ENCODE results near the gene CAPN10. TPM values are rescaled to one million over a fixed set of nuclear protein-coding genes. Genes with fewer than 3 reads are reported as not detected.

CAPN10 gene
- total and polyA plus RNA-seq, 3 experiments from 2014 or later: 19.5 to 40.5 (median 36.1) TPM

DNA sequence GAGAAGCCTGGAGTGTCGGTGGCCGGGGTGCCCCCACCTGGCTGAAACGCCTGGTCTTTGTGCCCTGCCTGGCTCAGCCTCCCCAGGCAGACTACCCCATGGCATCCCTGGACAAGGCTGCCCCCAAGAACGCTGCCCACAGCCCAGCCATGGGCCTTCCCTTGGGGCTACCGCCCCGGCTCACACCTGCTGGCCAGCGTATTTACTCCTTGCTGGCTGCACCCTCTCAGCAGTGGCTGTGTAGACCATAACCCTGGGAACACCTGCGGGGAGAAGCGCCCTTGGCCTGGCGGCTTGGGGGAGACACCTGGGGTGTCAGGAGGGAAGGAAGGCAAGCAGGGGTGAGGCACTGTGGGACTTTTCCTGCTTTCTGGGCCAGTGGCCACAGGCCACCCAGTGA is 17.3 kb downstream of the CAPN10 start:
- Histone ChIP-seq H3K4me1 (ENCODE audit: insufficient read depth, low read length) (no peaks in the 10 kb centered on the region), H3K27me3 (ENCODE audit: insufficient read depth, low read length, poor library complexity, severe bottlenecking) (no peaks in the 10 kb centered on the region), H3K36me3 (ENCODE audit: insufficient read depth, low read length) (no peaks in the 10 kb centered on the region), H3K27ac (ENCODE audit: low read depth, low read length) (no peak overlapping the region), H3K4me3 (ENCODE audit: low read length) (no peak overlapping the region), H3K9me3 (ENCODE audit: low read length) (no peaks in the 10 kb centered on the region)
- Mint-ChIP-seq H3K27me3 (no peaks in the 10 kb centered on the region), H3K36me3 (peaks cover 0 to 30% (median 0%) of the 10 kb centered on the region in 3 donors), H3K9me3 (no peaks in the 10 kb centered on the region), H3K27ac (peak overlapping the region in 1 of 8 donors; percentile 43), H3K4me1 (no peaks in the 10 kb centered on the region), H3K4me3 (no peak overlapping the region)
- ChIA-PET POLR2A (no interaction called here), CTCF (interaction anchor here (1.2 kb wide), 1 partner anchor 90 kb away, joined by 3 read pairs; no protein-coding TSS in a partner anchor)
- DNase-seq: peak in 1 of 5 donors; percentile 45

GRCh38 chr2:240604291-240604938 is 17.9 kb downstream of the CAPN10 start:
- Mint-ChIP-seq H3K4me3 (no peak overlapping the region), H3K27me3 (no peaks in the 10 kb centered on the region), H3K9me3 (no peaks in the 10 kb centered on the region), H3K36me3 (peaks cover 0 to 24% (median 2%) of the 10 kb centered on the region in 3 donors), H3K27ac (peak overlapping the region in 5 of 8 donors; percentile 33 to 83 (median 51)), H3K4me1 (no peaks in the 10 kb centered on the region)
- H3K27me3 ChIP-seq (ENCODE audit: insufficient read depth, low read length, poor library complexity, severe bottlenecking): no peaks in the 10 kb centered on the region
- no peaks in the 10 kb centered on the region for H3K9me3 ChIP-seq (ENCODE audit: low read length)
- POLR2A ChIA-PET: no interaction called here
- H3K36me3 ChIP-seq (ENCODE audit: insufficient read depth, low read length): no peaks in the 10 kb centered on the region
- peak in 1 of 5 donors; percentile 39 for DNase-seq
- H3K27ac ChIP-seq (ENCODE audit: low read depth, low read length): no peak overlapping the region
- H3K4me3 ChIP-seq (ENCODE audit: low read length): no peak overlapping the region
- no peaks in the 10 kb centered on the region for H3K4me1 ChIP-seq (ENCODE audit: insufficient read depth, low read length)
- CTCF ChIA-PET: no interaction called here

- no peaks in the 10 kb centered on the region for H3K4me1 ChIP-seq (ENCODE audit: insufficient read depth, low read length)
- H3K36me3 Mint-ChIP-seq: peaks cover 0 to 17% (median 2%) of the 10 kb centered on the region in 3 donors
- ChIA-PET POLR2A (no interaction called here), CTCF (no interaction called here)
- H3K27me3 ChIP-seq (ENCODE audit: insufficient read depth, low read length, poor library complexity, severe bottlenecking): no peaks in the 10 kb centered on the region
- H3K27me3 Mint-ChIP-seq: no peaks in the 10 kb centered on the region
- H3K9me3 Mint-ChIP-seq: no peaks in the 10 kb centered on the region
- no peaks in the 10 kb centered on the region for H3K36me3 ChIP-seq (ENCODE audit: insufficient read depth, low read length)
- no peaks in the 10 kb centered on the region for H3K9me3 ChIP-seq (ENCODE audit: low read length)
- no peak overlapping the region for H3K4me3 Mint-ChIP-seq
- peak in 1 of 5 donors; percentile 31 for DNase-seq
- no peak overlapping the region for H3K4me3 ChIP-seq (ENCODE audit: low read length)
- no peak overlapping the region for H3K27ac ChIP-seq (ENCODE audit: low read depth, low read length)
- peak overlapping the region in 4 of 8 donors; percentile 29 to 83 (median 42) for H3K27ac Mint-ChIP-seq
- H3K4me1 Mint-ChIP-seq: no peaks in the 10 kb centered on the region
Measured at GRCh38 chr2:240604939-240605716, 18.6 kb downstream of the CAPN10 start.

DNA sequence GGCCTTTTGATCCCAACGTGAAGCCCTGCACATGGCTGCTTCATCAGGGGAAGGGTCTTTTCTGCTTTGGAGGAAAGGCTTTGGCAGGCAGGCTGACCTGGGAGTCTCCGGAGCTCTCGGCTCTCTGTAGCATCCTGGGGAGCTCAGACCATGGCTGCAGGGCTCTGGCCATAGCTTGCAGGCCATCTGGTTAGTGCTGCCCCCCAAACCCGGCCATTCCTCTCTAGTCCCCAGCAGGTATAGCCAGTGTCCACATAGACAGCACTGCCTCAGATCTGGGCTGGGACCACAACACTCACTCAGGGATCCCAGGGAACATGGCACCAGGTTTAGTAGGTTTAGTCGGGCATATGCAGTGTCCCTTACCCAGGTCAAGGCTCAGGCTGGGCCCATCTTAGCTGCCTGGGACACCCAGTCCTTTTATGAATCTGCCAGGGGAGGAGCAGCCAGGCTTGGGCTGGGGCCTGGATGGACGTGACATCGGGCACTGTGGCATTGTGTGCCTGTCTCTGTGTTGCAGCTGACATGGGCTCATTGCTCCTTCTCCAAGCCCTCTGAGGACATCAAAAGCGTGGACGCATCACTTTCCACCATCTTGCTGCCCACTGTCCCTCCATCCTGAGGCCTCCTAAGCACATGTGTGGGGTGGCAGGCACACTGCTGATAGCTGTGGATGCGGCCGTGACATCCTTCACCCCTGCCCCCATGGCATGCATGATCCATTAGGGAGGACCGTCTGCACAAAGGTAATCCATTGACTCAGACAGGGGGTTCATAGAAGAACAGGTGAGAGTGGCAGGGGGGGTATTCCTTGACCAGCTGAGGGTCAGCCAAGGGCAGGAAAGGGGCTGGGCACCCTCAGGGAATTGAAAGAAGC is 19.6 kb downstream of the CAPN10 start:
- POLR2A ChIA-PET: no interaction called here
- H3K4me3 Mint-ChIP-seq: no peak overlapping the region
- H3K4me3 ChIP-seq (ENCODE audit: low read length): no peak overlapping the region
- H3K9me3 ChIP-seq (ENCODE audit: low read length): no peaks in the 10 kb centered on the region
- peaks cover 0 to 11% (median 2%) of the 10 kb centered on the region in 3 donors for H3K36me3 Mint-ChIP-seq
- H3K4me1 ChIP-seq (ENCODE audit: insufficient read depth, low read length): no peaks in the 10 kb centered on the region
- no peaks in the 10 kb centered on the region for H3K36me3 ChIP-seq (ENCODE audit: insufficient read depth, low read length)
- no peaks in the 10 kb centered on the region for H3K27me3 ChIP-seq (ENCODE audit: insufficient read depth, low read length, poor library complexity, severe bottlenecking)
- peak overlapping the region in 3 of 8 donors; percentile 29 to 83 (median 83) for H3K27ac Mint-ChIP-seq
- CTCF ChIA-PET: no interaction called here
- no peak overlapping the region for H3K27ac ChIP-seq (ENCODE audit: low read depth, low read length)
- H3K27me3 Mint-ChIP-seq: no peaks in the 10 kb centered on the region
- no peaks in the 10 kb centered on the region for H3K9me3 Mint-ChIP-seq
- H3K4me1 Mint-ChIP-seq: peaks cover 0 to under 1% (median 0%) of the 10 kb centered on the region in 3 donors
- peak in 1 of 5 donors; percentile 30 for DNase-seq

- CTCF ChIA-PET: interaction anchor here (0.8 to 1.6 kb wide), 2 partner anchors 10 to 45 kb away, joined by 3 to 6 read pairs; no protein-coding TSS in a partner anchor
- Histone ChIP-seq H3K4me1 (ENCODE audit: insufficient read depth, low read length) (peaks cover 20% of the 10 kb centered on the region), H3K27ac (ENCODE audit: low read depth, low read length) (no peak overlapping the region), H3K27me3 (ENCODE audit: insufficient read depth, low read length, poor library complexity, severe bottlenecking) (no peaks in the 10 kb centered on the region), H3K9me3 (ENCODE audit: low read length) (no peaks in the 10 kb centered on the region), H3K36me3 (ENCODE audit: insufficient read depth, low read length) (no peaks in the 10 kb centered on the region), H3K4me3 (ENCODE audit: low read length) (no peak overlapping the region)
- POLR2A ChIA-PET: no interaction called here
- H3K36me3 Mint-ChIP-seq: peaks cover 5 to 9% (median 7%) of the 10 kb centered on the region in 3 donors
- H3K27ac Mint-ChIP-seq: peak overlapping the region in 7 of 8 donors; percentile 9 to 83 (median 39)
- peaks cover 0 to 1% (median 1%) of the 10 kb centered on the region in 5 donors for H3K9me3 Mint-ChIP-seq
- peak in 1 of 5 donors; percentile 13 for DNase-seq
- peaks cover 0 to 11% (median 10%) of the 10 kb centered on the region in 3 donors for H3K4me1 Mint-ChIP-seq
- H3K4me3 Mint-ChIP-seq: peak overlapping the region in 5 of 7 donors; percentile 20 to 64 (median 51)
- peaks cover 0 to 1% of the 10 kb centered on the region in 2 donors for H3K27me3 Mint-ChIP-seq
Measured at GRCh38 chr2:240611601-240612210, 25.2 kb downstream of the CAPN10 start.

DNA sequence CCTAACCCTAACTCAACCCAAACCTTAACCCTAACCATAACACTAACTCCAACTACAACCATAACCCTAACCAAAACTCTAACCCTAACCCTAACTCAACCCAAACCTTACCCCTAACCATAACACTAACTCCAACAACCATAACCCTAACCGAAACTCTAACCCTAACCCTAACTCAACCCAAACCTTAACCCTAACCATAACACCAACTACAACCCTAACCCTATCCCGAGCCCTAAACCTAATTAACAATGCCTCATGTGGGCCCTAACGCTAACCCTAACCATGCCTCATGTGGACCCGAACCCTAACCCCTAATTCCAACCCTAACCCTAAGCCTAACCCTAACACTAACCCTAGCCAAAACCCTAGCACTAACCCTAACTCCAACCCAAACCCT is 27.2 kb downstream of the CAPN10 start:
- CTCF ChIA-PET: no interaction called here

DNA sequence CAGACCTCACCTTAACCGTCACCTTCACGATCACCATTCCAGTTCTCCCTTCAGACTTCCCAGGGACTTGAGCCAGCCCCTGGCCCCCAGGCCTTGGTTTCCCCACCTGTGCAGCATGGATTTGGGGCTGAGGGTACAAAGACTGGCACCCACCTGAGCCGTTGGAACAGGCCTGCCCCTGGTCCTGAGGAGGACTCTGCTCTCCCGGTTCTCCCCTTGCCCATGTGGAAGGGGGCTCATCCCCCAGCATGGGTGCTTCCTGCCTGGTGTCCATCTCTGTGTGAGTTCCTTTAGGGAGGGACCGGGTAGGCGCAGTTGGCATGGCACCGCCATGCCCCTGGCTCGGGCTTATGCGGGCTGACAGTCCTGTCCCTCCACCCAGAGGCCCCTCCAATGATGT is 27.9 kb downstream of the CAPN10 start:
- POLR2A ChIA-PET: no interaction called here
- no peaks in the 10 kb centered on the region for H3K9me3 ChIP-seq (ENCODE audit: low read length)

More for the DNA sequence above, 27.2 kb downstream of the CAPN10 start:
- Histone ChIP-seq H3K4me3 (ENCODE audit: low read length) (no peak overlapping the region), H3K9me3 (ENCODE audit: low read length) (no peaks in the 10 kb centered on the region), H3K27ac (ENCODE audit: low read depth, low read length) (no peak overlapping the region), H3K36me3 (ENCODE audit: insufficient read depth, low read length) (no peaks in the 10 kb centered on the region), H3K27me3 (ENCODE audit: insufficient read depth, low read length, poor library complexity, severe bottlenecking) (no peaks in the 10 kb centered on the region), H3K4me1 (ENCODE audit: insufficient read depth, low read length) (peaks cover 20% of the 10 kb centered on the region)
- Mint-ChIP-seq H3K27ac (no peak overlapping the region), H3K9me3 (peaks cover 2 to 8% (median 3%) of the 10 kb centered on the region in 5 donors), H3K36me3 (peaks cover 7 to 23% (median 12%) of the 10 kb centered on the region in 3 donors), H3K4me1 (peaks cover 0 to 11% (median 11%) of the 10 kb centered on the region in 3 donors), H3K27me3 (peaks cover 0 to 1% of the 10 kb centered on the region in 2 donors), H3K4me3 (no peak overlapping the region)
- no peak for DNase-seq
- POLR2A ChIA-PET: no interaction called here

More for the DNA sequence above, 27.9 kb downstream of the CAPN10 start:
- H3K27me3 ChIP-seq (ENCODE audit: insufficient read depth, low read length, poor library complexity, severe bottlenecking): no peaks in the 10 kb centered on the region
- DNase-seq: peak in 1 of 5 donors; percentile 41
- CTCF ChIA-PET: no interaction called here
- no peak overlapping the region for H3K4me3 ChIP-seq (ENCODE audit: low read length)
- no peaks in the 10 kb centered on the region for H3K36me3 ChIP-seq (ENCODE audit: insufficient read depth, low read length)
- no peak overlapping the region for H3K27ac ChIP-seq (ENCODE audit: low read depth, low read length)
- H3K4me1 ChIP-seq (ENCODE audit: insufficient read depth, low read length): peaks cover 20% of the 10 kb centered on the region
- peaks cover 5 to 23% (median 12%) of the 10 kb centered on the region in 3 donors for H3K36me3 Mint-ChIP-seq
- H3K4me1 Mint-ChIP-seq: peaks cover 0 to 11% (median 11%) of the 10 kb centered on the region in 3 donors
- no peak overlapping the region for H3K4me3 Mint-ChIP-seq
- no peak overlapping the region for H3K27ac Mint-ChIP-seq
- H3K27me3 Mint-ChIP-seq: peaks cover 0 to 1% of the 10 kb centered on the region in 2 donors
- H3K9me3 Mint-ChIP-seq: peaks cover 2 to 8% (median 3%) of the 10 kb centered on the region in 5 donors

Measured in CD8-positive, alpha-beta memory T cell (primary cell).